GM21515 (cell line): ENCODE data around the gene HCCS.
A peak's percentile ranks its signal among the peaks of the same experiment; 100 is the strongest.

Experiments used
- ATAC-seq: cut with Tn5 transposase; IDR thresholded peaks from one replicate; pipeline ENCODE4 v1.9.1; 2021; ENCODE audit not compliant: unreplicated experiment

The HCCS gene

DNA sequence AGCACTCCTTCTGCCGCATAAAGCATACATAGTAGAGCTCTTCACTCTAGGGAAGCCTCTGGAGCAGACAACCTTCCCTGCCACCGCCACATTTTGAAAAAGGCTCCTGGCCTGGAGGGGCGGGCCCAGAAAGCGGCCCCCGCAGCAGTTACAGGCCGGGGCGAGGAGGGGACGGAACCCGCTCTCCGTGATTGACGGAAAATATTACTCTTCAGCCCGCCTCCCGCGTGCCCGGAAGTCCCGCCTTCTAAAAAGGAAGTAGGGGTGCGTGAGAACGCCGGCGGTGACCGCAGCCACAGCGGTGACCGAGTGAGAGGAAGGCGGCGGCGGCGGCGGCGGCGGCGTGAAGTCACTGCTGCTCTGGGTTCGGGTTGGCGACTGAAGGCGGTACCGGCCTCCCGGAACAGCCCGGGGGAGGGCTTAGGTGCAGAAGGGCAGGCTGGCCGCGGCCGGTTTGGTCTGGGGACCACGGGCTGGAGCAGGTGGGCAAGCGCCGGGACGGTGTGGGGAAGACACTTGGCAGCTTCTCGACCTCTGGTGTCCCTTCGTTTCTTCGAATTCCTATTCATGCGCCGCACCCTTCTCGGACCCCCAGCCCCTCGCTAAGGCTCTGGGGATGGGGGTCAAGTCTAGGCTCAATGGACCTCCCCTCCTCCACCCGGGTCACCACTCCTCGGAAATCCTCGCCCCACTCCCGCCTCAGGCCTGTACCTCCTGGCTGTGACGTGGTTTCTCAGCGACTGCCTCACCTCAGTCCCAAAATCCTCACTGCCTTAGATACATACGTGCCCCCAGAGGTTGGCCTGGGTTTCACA lies at the start of gene HCCS:
Gene HCCS (plus strand): TSS at position 296 of the 815 bp plus-strand sequence. CDS start 729 bp downstream, outside the sequence.
- peak; percentile 95 for ATAC-seq

DNA sequence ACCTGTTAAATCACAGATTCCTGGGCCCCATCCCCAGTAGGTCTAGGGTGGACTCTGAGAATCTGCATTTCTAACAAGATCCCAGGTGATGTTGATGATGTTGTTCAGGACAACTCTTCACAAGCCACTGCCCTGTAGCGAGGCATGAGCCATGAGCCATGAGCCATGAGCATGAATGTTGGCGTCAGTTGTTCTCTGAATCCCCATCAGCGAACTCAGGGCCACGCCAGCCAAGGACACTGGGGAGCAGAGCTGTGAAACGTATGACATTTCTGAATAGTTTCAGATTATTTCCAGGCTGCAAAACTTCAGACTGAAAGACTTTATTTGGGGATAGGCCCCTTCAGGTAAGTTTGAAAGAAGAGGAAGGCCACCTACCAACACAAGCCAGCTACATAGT lies 46.9 kb upstream of the HCCS start:
- ATAC-seq: no peak

DNA sequence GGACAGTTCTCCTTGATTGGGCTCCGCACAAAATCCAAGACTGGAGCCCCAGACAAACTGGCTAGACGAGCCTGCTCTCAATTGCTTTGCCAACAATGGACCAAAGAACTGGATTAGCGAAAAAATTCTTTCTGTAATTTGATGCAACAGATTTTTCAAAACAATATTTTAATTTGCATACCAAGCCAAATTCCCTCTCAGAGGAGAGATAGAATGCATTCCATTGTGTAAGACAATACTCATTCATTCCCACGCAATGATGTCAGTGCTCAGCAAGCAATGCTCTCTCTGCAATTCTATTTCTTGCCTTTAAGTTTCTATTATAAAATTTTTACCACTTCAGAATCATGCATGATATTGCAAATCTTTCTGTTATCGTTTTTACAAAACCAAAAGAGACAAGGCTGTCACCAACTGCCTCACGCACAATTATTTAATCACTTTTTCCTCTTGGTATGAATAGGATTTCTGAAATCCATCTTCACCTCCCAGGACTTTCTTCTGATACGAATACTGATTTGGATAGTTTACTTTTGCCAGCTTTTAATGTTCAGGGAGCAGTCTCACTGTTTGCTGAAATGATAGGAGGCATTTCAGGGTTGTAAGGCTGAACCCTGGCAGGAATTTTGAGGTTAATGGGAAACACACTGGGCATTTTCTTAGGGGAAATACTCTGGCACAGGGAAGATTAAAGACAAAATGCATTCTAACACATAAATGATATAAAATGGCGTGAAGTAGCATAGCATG lies 46.1 kb upstream of the HCCS start:
- no peak for ATAC-seq

DNA sequence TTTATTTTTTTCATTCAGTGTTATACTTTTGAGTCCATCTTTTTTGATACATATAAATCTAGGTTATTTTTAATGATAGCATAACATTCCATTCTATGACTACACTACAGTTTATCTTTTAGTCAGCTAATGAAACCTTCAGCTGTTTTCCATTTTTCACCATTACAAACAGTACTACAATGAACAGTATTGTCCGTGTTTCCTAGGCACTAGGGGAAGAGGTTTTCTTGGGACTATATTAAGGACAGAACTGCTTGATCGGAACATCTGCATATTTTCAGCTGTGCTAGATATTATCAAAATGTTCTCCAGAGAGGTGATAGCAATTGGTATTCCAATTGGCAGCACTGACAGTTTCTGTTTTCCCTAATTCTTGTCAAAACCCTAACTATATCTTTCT lies 44.3 kb upstream of the HCCS start:
- no peak for ATAC-seq

DNA sequence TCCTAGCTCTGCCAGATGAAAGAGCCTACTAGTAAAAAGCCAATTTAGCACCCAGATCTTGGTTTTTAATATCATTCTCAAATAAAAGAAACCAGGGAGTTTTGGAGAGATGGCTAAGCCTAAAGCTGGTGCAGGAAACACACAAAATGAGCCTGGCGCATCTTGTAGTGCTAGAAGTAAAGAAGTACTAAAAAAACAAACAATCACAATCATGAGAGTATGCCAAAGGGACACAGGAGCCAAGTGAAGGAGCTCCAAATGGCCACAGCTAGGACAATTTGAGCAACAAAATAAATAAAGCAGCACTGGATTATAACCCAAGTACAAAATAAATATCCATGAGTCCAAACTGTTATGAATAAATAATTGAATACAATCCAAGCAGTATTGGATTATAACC lies 37.8 kb upstream of the HCCS start:
- ATAC-seq: no peak

DNA sequence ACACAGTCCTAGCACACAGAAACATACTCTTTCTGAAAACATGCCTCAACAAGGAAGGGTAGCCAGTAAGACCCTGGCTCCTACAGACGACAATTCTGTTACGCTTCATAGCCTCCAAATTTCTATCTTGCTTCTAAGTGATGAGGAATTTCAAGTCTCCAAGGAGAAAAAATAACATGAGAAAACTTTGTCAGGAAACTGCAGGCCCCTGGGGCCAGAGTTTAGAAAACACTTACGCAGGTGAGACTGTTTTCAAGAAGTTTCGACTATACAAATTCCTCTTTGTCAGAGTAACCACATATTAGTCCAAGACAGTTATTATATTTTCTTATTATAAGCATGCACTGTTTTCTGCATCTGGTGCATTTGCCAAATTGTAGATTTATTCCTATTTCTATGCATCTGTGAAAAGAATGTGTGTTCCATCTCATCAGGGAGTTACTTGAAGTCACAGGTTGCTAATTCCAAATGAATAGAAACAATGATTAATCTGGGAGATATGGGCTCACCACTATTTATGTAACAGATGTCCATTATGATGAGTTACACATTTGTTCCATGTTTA lies 30.3 kb upstream of the HCCS start:
- no peak for ATAC-seq

DNA sequence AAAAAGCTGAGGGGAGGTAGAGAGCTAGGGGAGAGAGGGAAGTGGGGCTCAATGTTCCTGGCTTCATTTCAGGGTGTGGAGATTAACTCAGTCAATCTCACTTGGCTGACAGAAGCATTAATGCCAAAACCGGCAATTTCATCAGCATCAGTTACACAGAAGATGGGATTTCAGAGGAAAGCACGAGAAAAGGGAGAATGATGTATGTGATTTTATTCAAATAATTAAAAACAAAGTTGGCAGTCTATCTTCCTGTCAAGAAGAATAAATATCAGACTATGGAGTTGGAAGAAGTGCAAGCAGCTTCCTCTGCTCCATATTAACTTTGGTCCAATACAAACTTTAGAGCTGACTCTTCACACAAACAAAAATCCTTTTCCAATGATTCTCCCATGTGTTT lies 29.6 kb upstream of the HCCS start:
- no peak for ATAC-seq

DNA sequence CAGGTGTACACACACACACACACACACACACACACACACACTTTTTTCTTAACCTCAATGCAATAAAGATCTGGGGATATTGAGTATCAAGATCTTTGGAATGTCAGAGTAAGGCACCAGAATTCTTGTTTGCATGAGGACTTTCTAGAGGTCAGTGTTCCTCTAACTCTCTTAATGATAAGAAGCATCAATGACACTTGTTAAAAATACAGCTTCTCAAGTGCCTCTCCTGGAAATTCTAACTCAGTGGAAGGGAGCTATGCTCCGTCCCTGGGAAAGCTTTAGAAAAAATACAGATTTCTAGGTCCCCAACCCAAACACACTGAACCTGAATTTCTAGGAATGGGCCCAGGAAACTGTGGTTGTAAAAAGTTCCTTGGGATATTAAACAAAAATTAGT lies 25.8 kb upstream of the HCCS start:
- no peak for ATAC-seq

DNA sequence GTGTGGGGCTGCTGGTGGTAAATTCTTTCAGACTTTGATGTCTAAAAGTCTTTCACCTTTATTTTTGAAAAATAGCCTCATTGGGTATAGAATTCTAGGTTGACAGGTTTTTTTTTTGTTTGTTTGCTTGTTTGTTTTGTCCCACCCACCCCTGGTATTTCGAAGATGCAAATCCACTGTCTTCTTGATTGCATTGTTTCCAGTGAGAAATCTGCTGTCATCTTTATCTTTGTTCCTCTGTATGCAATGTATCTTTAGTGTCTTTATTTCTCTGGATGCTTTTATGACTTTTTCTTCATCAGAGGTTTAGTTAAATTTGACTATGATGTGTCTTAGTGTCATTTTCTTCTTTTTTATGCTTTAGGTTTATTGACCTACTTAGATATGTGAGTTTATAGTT lies 21.3 kb upstream of the HCCS start:
- no peak for ATAC-seq

DNA sequence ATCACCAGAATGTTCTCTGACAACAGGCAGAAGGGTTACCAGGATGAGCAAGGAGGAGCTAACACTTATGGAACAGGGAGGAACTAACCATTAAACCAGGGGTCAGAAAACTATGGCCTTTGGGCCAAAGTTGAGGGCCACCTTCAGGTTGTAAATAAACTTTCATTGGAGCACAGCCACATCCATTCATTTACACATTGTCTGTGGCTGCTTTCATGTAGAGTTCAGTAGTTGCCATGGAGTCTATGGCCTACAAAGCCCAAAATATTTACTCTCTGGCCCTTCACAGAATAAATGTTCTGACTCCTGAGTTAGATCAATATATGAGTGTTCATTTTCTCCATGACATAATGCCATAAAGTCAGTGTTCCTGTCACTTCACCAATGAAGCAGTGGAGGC lies 13.2 kb upstream of the HCCS start:
- no peak for ATAC-seq

DNA sequence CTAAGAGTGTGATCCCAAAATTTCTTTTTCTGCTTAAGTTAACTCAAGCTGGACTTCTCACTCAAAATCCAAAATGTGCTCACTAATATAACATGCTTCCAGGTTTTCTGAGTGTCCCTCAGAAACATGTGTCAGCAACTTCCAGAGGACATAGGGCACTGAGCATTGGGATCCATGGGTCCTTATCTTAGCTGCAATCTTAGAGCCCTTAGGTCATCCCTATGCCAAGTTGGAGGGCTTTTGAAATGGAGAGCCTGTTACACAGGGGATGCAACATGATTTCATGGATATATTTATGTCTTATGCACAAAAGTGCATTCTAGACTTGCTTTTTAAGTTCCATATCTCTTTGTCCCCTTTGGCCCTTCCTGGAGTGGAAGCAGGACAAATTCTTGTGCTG lies 11.7 kb upstream of the HCCS start:
- ATAC-seq: no peak

DNA sequence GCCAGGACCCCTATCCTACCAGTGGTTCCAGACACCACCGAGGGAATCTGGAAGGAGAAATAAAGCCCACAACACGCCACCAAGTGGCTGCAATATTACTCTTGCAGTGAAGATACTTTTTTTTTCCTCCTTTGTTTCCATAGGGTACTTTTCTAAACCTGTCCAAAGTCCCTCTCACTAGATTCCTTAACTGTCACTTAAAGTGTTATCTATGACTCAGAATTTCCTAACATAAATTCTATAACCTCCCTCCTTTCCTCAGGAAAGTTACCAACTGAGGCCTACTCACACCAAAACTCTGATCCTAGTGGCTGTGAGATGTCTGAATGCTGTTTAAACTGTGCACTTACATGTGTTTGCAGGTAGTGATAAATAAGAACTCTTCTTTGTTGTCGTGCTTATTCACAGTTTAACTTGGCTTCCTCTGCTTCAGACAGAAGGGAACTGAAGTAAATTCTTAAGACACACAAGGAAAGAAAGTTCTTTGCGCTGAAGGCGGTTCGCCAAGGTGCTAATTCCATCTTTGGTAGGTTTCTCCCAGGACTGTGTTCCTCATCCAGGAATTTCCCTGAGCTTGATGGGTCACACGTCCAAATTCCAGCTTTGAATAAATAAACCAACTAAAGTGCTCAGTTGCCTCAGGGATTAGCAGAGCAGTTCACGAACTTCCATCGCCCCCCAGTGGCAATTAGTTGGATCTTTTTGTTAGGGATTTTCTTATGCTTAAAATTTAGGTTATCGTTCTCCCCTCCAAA lies 10.7 kb upstream of the HCCS start:
- no peak for ATAC-seq

DNA sequence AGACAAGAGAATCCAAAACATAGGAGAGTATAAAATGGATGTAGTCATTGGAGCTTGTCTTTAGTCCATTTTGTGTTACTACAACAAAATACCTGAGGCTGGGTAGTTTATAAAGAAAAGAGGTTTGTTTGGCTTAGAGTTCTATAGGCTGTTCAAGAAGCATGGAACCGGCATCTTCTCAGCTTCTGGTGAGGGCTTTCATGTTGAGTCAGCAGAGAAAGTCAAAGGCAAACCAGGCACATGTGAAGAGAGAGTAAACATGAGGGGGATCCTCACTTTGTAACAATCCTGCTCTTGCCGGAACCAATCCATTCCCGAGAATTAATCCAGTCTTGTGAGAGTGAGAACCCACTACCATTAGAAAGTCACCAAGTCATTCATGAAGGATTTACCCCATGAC lies 8.1 kb upstream of the HCCS start:
- no peak for ATAC-seq

DNA sequence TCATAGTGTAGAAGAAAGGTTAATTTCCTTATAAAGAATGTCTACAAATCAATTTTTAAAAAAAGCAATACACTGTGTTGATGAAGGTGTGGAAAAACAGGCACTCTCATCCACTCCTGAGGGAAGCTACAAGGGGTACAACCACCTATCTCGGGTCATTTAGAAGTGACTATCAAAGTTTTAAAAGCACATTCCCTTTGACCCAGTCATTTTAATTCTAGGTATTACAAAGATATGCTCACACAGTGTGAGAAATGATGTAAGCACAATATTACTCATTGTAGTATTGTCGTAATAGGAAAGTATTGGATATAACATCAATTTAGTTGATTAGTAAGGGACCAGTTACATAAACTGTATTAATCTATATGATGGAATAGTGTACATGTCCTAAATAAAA lies 7.4 kb upstream of the HCCS start:
- ATAC-seq: no peak

DNA sequence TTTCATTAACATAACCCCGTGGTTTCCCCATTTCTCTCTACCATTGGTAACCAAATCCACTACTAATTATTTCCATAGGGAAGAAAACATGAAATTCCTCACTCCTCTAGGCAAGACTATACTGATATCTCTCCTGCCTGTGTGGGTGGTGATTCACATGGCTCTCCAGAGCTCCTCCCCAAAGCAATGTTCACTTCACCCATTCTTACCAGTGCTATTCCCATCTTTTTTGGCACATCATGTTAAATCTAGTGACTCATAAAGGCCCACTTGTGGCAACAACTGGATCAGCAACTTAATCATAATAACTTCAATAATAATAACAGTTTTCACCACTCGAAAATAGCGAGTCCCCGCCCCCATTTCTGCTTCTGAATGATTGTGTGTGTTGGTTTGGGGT lies 6.1 kb upstream of the HCCS start:
- ATAC-seq: no peak

DNA sequence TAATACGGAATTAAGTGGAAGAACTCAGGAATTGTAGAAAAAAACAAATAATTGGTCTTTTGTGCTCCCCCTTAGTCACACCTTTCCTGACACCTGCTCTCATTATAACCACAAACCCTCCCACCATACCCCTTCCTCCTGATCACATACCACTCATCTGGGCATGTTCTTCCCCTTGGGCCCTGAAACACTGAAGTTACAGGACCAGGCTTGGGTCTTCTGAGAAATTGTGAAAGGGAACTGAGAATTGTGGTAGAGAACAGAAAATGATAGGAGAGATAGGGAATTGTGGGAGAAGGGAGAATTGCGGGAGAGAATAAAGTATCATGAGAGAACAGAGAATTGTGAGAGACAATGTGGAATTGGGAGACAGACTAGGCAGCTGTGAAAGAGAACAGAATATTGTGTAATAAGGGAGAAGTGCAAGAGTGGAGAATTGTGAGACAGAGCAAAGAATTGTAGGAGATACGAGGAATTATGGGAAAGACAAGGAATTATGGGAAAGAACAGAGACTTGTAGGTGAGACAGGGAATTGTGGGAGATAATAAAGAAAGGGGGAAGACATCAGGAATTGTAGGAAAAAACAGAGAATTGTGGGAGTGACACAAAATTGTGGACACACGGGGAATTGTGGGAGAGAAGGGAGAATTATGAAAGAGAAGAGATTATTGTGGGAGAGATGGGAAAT lies 2.7 kb upstream of the HCCS start:
- ATAC-seq: no peak

DNA sequence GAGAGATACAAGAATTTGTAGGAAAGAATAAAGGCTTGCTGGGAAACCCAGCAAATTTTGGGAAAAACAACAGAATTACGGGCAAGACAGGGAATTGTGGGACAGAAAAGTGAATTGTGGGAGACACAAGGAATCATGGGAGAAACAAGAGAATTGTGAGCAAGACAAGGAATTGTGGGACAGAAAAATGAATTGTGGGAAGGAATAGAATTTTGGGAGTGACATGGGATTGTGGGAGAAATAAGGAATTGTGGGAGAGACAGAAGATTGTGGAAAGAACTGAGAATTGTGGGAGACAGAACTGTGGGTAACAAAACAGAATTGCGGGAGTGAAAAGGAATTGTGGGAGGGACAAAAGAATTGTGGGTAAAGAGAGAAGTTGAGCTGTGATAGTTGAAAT lies 1.2 kb upstream of the HCCS start:
- ATAC-seq: no peak

DNA sequence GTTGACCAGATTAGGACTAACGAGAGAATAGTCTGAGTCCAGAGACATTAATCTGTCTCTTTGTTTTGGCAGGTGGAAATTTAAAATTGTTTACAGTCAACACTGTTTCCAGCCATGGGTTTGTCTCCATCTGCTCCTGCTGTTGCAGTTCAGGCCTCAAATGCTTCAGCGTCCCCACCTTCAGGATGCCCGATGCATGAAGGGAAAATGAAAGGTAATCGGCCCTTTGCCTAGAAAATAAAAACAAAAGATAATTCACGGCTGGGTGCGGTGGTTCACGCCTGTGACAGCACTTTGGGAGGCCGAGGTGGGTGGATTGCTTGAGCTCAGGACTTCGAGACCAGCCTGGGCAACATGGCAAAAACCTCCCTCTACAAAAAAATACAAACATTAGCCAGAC lies 815 bp downstream of the HCCS start:
- ATAC-seq: no peak

DNA sequence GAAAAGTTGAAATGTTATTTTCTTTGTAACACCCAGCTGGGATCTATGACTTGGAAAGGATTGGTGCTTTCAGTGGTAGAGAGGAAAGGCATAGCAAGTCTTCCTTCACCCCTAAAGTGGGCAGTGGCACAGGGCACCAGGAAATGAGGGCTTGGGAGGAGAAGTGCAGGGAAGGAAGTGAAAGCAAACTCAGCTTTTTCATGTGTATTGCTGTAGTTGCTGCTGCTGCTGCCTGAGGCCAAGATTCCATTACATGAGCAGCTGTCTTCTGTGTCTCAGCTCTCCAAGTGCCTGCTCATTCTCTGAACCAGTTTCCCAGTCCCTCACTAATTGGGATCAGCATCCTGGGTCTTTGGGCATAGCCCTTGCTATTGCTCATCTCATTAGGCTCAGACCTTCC lies 2.6 kb downstream of the HCCS start:
- ATAC-seq: no peak

DNA sequence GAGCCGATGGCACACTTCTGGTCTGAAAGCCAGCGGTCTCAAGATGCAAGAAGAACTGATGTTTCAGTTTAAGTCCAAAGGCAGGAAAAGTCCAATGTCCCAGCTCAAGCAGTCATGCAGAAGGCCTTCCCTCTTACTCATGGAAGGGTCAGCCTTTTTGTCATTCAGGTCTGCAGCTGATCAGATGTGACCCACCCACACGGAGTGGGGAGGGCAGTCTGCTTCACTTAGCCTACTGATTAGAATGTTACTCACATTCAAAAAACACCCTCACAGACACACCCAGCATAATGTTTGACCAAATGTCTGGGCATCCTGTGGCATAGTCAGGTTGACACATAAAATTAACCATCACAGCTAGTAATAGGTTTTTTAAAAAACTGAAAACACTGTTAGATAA lies 6.6 kb downstream of the HCCS start:
- no peak for ATAC-seq
